DOHH2 (cell line): ENCODE data around the gene TAF6L.

Experiments used
- EZH2phosphoT487 ChIP-seq: fragments of 200-600 bp; sonication (generic); IDR thresholded peaks from 2 replicates; pipeline ENCODE4 v1.6.1; 2017; ENCODE audit warnings: borderline replicate concordance, mild to moderate bottlenecking, antibody characterized with exemption, low read length, moderate library complexity, mixed read lengths
- TF ChIP-seq, protein P1 (sequence below): fragments of 200-600 bp; sonication (generic); IDR thresholded peaks from one replicate; pipeline ENCODE4 v1.5.1; 2014; ENCODE audit warnings: antibody characterized with exemption, mild to moderate bottlenecking, low read depth, low read length; ENCODE audit not compliant: poor library complexity, severe bottlenecking

DNA sequence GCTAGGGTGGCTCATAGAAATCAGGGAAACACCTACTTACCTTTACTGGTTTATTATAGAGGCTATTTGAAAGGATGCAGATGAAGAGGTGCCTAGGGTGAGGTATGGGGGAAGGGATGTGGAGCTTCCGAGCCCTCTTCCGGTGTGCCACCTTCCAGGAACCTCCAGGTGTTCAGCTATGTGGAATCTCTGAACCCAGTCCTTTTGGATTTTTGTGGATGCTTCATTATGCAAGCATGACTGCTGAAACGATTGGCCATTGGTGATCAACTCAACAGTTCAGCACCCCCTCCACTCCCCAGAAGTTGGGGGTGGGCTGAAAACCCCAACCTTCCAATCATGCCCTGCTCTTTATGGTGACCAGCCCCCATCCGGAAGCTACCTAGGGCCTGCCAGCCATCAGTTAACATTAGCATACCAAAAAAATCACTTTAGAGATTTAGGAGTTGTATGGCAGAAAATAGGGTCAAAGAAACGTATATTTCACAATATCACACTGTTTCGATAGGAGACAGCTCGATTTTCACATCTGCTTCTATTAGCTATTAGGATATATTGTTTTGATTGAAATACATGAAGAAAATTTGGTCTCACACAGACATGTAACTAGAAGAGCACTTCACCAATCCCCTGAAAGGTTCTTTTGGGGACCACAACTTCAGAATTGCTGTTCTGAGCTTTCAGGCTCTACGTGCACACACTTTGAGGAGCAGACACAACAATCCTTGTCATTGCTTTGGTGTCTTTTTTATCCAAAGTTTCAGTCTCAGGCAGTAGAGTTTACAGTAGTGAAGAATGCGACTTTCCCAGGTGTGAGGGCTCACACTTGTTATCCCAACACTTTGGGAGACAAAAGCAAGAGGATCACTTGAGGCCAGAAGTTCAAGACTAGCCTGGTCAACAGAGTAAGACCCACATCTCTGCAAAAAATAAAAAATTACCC, 13.1 kb upstream of the TAF6L start:
- TF ChIP-seq, protein P1, sequence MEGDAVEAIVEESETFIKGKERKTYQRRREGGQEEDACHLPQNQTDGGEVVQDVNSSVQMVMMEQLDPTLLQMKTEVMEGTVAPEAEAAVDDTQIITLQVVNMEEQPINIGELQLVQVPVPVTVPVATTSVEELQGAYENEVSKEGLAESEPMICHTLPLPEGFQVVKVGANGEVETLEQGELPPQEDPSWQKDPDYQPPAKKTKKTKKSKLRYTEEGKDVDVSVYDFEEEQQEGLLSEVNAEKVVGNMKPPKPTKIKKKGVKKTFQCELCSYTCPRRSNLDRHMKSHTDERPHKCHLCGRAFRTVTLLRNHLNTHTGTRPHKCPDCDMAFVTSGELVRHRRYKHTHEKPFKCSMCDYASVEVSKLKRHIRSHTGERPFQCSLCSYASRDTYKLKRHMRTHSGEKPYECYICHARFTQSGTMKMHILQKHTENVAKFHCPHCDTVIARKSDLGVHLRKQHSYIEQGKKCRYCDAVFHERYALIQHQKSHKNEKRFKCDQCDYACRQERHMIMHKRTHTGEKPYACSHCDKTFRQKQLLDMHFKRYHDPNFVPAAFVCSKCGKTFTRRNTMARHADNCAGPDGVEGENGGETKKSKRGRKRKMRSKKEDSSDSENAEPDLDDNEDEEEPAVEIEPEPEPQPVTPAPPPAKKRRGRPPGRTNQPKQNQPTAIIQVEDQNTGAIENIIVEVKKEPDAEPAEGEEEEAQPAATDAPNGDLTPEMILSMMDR = no peak
- TF ChIP-seq EZH2phosphoT487 = no peak
